OCI-LY1 (cell line): ENCODE results near the gene TCF23.

ENCODE experiments used
- H2AFZ ChIP-seq: fragments of 200-600 bp; sonication (generic), shearing (Covaris generic); 2 replicates; pipeline ENCODE4 v1.6.0; 2014; ENCODE audit warnings: antibody characterized with exemption, mild to moderate bottlenecking, low read length
- H3F3A ChIP-seq: fragments of 200-600 bp; sonication (generic), shearing (Covaris generic); 2 replicates; pipeline ENCODE4 v1.6.0; 2014; ENCODE audit warnings: mild to moderate bottlenecking, antibody characterized with exemption, low read length, moderate library complexity; ENCODE audit not compliant: insufficient read depth
- H3K27ac ChIP-seq: fragments of 200-600 bp; sonication (generic); 2 replicates; pipeline ENCODE4 v1.5.1; 2014; ENCODE audit warnings: low read length, mixed run types, mild to moderate bottlenecking, low read depth; ENCODE audit not compliant: poor library complexity, severe bottlenecking
- H3K27me3 ChIP-seq: fragments of 200-600 bp; sonication (generic); 2 replicates; pipeline ENCODE4 v1.6.0; 2014; ENCODE audit warnings: antibody characterized with exemption, mild to moderate bottlenecking, low read length, moderate library complexity; ENCODE audit not compliant: insufficient read depth
- H3K36me3 ChIP-seq: fragments of 200-600 bp; sonication (generic); 2 replicates; pipeline ENCODE4 v1.6.1; 2014; ENCODE audit warnings: mild to moderate bottlenecking, antibody characterized with exemption, low read length, moderate library complexity, mixed read lengths; ENCODE audit not compliant: insufficient read depth
- H3K4me1 ChIP-seq: fragments of 200-600 bp; sonication (generic); 2 replicates; pipeline ENCODE4 v1.5.1; 2014; ENCODE audit warnings: mild to moderate bottlenecking, low read length, moderate library complexity; ENCODE audit not compliant: insufficient read depth, severe bottlenecking
- H3K4me2 ChIP-seq: fragments of 200-600 bp; sonication (generic), shearing (Covaris generic); 2 replicates; pipeline ENCODE4 v1.6.1; 2014; ENCODE audit warnings: low read length
- H3K4me3 ChIP-seq: fragments of 200-600 bp; sonication (generic); 2 replicates; pipeline ENCODE4 v1.5.1; 2014; ENCODE audit warnings: low read length, low read depth, mild to moderate bottlenecking, mixed read lengths; ENCODE audit not compliant: poor library complexity, severe bottlenecking
- H3K79me2 ChIP-seq: fragments of 200-600 bp; shearing (Covaris generic); 2 replicates; pipeline ENCODE4 v1.6.1; 2016; ENCODE audit warnings: mixed run types, low read length, mixed read lengths; ENCODE audit not compliant: insufficient read depth
- H3K9ac ChIP-seq: fragments of 200-600 bp; sonication (generic), shearing (Covaris generic); 2 replicates; pipeline ENCODE4 v1.6.1; 2014; ENCODE audit warnings: mild to moderate bottlenecking, low read length, mixed read lengths
- H3K9me2 ChIP-seq: fragments of 200-600 bp; sonication (generic), shearing (Covaris generic); 2 replicates; pipeline ENCODE4 v1.6.1; 2014; ENCODE audit warnings: low read depth, mild to moderate bottlenecking, low read length, mixed read lengths
- H3K9me3 ChIP-seq: fragments of 200-600 bp; shearing (Covaris generic); 2 replicates; pipeline ENCODE4 v1.6.1; 2014; ENCODE audit warnings: low read length, mixed read lengths
- H4K20me1 ChIP-seq: fragments of 200-600 bp; sonication (generic), shearing (Covaris generic); 2 replicates; pipeline ENCODE4 v1.6.0; 2016; ENCODE audit warnings: mild to moderate bottlenecking, low read length; ENCODE audit not compliant: insufficient read depth
- EZH2 ChIP-seq: fragments of 200-600 bp; sonication (generic), shearing (Covaris generic); IDR thresholded peaks from 2 replicates; pipeline ENCODE4 v1.8.0; 2017; ENCODE audit warnings: borderline replicate concordance, mixed run types, mild to moderate bottlenecking, antibody characterized with exemption, low read length, moderate library complexity, mixed read lengths
- TF ChIP-seq, protein P1 (sequence below): fragments of 200-600 bp; sonication (generic), shearing (Covaris generic); IDR thresholded peaks from 2 replicates; pipeline ENCODE4 v1.5.1; 2017; ENCODE audit warnings: mild to moderate bottlenecking, antibody characterized with exemption, low read length, moderate library complexity, mixed read lengths

TCF23 gene

DNA sequence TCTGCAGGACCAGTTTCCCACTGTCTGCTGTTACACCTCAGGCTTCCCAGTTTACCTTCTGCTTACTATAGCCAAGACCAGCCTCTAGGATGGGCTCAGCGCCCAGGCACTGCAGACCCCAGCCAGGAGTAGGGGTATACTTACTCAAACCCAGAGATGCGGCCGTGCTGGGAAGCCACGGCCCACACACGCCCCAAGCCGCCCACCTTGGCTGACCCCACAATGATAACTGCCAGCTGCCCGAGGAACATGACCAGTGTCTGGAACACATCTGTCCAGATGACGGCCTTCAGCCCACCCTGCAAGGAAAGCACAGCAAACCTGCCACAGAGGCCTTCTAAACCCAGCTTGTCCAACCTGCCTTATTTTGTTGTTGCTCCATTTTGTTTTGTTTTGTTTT is 56.4 kb downstream of the TCF23 start:
- no peaks in the 10 kb centered on the region for H3K27me3 ChIP-seq
- peaks cover 80% of the 10 kb centered on the region for H3K36me3 ChIP-seq
- TF ChIP-seq, protein P1, sequence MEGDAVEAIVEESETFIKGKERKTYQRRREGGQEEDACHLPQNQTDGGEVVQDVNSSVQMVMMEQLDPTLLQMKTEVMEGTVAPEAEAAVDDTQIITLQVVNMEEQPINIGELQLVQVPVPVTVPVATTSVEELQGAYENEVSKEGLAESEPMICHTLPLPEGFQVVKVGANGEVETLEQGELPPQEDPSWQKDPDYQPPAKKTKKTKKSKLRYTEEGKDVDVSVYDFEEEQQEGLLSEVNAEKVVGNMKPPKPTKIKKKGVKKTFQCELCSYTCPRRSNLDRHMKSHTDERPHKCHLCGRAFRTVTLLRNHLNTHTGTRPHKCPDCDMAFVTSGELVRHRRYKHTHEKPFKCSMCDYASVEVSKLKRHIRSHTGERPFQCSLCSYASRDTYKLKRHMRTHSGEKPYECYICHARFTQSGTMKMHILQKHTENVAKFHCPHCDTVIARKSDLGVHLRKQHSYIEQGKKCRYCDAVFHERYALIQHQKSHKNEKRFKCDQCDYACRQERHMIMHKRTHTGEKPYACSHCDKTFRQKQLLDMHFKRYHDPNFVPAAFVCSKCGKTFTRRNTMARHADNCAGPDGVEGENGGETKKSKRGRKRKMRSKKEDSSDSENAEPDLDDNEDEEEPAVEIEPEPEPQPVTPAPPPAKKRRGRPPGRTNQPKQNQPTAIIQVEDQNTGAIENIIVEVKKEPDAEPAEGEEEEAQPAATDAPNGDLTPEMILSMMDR, result no peak
- no peak for TF ChIP-seq EZH2

DNA sequence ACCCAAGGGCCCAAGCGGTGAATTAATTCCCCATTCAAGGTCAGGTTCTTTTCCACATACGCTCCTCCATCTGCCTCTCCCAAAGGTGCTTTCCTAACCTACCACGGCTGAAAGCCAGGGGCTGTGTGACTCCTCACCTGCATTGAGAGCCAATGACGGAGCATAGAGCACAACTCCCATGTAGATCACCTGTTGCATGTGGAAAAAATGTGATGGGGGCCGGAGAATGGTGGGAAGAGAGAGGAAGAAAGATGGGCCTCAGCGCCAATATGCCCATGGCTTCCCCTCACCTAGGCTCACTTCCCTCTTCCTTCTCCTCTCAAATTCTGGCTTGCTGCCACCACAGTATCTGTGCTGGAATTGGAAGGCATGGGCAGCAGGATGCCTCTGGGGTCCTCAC is 57.5 kb downstream of the TCF23 start:
- Histone ChIP-seq H3K9ac (no peak overlapping the region), H3K27ac (no peak overlapping the region), H2AFZ (no peak overlapping the region), H3K4me2 (no peak overlapping the region), H3K4me3 (no peak overlapping the region), H3K9me3 (no peaks in the 10 kb centered on the region), H3F3A (no peaks in the 10 kb centered on the region), H3K36me3 (peaks cover 76% of the 10 kb centered on the region), H3K27me3 (no peaks in the 10 kb centered on the region), H4K20me1 (no peaks in the 10 kb centered on the region), H3K9me2 (no peaks in the 10 kb centered on the region), H3K4me1 (peaks cover 19% of the 10 kb centered on the region), H3K79me2 (no peaks in the 10 kb centered on the region)
- TF ChIP-seq EZH2, result no peak
- TF ChIP-seq, protein P1, result no peak

More for the DNA sequence above, 56.4 kb downstream of the TCF23 start:
- Histone ChIP-seq H3K4me1 (peaks cover 8% of the 10 kb centered on the region), H3K9ac (no peak overlapping the region), H3K4me2 (no peak overlapping the region), H3K4me3 (no peak overlapping the region), H3K27ac (no peak overlapping the region), H3F3A (no peaks in the 10 kb centered on the region), H2AFZ (no peak overlapping the region), H3K9me2 (no peaks in the 10 kb centered on the region), H3K79me2 (no peaks in the 10 kb centered on the region), H3K9me3 (no peaks in the 10 kb centered on the region), H4K20me1 (no peaks in the 10 kb centered on the region)
